ENCODE results near the gene DNAH8.
A peak's percentile ranks its signal among the peaks of the same experiment; 100 is the strongest.
"Not testable (repeated sequence)": the region's sequence is repeated elsewhere in the genome, so short reads cannot be mapped to it uniquely, and the experiment has no call there.

Gene DNAH8

DNA sequence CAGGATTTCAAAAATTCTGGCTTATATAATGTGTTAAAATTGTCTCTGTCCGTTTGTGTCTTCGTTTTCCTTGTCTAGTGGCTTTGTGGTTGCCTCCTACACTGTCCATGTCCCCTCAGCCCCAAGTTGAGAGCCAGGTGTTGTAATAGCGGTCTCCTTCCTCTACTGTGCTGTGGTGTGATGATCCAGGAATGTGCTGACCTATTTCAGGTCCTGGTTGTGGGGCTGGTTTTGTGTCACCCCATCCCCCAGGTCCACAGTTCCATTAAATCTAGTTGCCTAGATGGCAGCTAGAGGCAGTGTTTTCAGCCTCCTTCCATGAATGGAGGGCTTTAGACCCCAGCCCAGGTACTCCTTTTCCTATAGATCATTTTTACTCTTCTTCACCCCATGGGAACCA, 128.7 kb downstream of the DNAH8 start:
- DNase-seq (ENCODE audit: low read depth), result no peak

DNA sequence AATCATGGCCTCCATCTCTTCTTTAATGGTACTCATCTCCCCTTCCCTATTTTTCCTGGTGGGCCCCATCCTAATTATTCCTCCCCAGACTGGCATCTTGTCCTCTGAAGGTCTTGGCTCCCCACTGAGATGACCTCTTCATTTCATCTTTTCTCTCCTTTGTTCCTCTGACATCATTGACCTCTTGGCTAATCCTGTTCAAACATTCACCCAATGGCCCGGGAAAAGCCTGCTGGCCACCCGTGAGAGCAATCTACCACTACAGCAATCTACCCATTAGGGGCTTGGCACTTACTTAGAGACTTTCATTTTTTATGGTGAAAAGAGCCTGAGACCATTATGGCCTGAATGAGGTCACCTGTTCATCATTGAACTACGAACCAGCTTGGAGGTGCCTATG, 130.8 kb downstream of the DNAH8 start:
- DNase-seq (ENCODE audit: low read depth), result no peak

DNA sequence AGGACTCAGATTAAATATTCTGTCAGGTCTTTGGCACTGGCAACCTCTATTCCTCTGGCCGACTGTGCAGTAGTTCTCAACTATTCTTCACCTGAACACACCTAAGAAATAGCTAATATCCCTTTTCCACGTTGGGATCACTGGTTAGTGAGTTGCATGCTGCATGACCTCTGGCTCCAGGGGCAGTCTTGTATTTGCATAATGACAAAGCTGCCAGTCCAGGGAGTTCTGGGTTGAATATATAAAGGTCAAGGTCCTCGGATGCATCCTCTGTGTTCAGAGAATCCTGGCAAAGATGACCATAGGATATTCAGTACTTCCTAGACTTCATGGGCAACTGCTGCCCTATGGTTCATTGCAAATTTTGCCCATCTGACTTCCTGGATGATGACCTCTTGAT, 131.2 kb downstream of the DNAH8 start:
- no peak for DNase-seq (ENCODE audit: low read depth)

DNA sequence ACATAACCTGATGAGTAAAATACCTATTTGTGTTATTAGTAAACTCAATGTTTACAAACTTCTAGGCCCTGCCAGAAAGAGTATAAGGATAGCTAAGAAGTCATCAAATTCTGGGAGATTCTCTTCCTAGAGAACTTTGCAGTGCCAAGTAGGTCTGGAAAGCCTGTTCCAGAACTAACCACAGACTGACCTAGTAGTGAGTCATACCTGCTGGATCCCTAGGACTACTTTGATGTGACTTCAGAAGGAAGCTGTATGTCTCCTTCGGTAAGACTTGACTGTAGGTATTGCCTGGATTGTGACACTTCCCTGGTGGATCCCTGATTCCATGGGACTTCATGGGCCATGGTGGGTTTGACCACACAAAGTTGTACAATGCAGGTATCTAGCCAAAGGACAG, 131.7 kb downstream of the DNAH8 start:
- no peak for DNase-seq (ENCODE audit: low read depth)

DNA sequence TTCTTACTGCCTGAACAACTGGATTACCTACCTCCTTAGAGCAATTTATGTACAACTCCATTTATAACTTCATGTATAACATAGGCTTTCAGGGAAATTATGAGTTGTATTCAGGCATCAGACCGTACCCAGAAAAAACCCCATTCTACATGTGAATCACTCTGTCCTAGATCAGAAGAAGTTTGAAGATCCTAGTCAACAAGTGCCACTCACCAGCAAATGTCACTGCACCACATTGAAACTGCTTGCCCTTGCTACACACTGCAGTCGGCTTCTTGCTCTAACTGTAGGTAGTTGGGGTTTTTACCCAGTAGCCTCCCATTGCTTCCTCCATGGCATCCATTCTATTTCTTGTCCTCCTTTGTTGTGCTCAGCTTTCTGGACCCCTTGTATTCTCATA, 132.4 kb downstream of the DNAH8 start:
- no peak for DNase-seq (ENCODE audit: low read depth)

DNA sequence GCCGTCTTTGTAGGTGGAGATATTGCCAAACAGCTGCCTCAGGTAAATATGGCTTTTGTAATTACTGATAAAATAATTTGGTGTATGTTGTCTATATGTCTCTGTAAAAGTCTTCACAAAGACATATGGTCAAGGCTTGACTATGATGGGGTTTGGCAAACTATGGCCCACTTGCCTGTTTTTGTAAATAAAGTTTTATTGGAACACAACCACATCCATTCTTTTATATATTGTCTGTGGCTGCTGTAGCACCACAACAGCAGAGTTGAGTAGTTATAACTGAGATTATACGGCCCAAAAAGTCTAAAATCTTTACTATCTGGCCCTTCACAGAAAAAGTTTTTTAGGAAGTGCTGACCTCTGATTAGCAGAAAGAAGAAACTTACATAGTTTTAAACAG, 133.6 kb downstream of the DNAH8 start:
- no peak for DNase-seq (ENCODE audit: low read depth)

DNA sequence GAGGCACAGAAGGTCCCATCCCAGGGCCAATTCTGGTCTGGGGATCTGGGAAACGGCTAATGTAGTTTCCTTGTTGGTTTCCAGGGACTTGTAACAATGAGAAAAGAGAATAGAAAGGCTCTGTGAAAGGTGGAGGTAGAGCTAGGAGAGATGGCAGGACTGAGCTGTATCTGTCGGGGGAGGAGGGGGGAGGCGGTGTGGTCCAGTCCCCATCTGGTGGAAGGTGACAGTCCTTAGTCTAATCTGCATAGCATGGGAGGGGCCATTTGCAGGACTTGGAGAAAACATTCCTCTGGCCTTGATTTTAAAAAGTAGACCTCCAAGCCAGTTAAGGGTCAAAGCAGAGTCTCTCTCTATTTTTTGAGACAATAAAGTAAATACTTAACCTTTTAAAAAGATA, 137.1 kb downstream of the DNAH8 start:
- DNase-seq (ENCODE audit: low read depth), result no peak

DNA sequence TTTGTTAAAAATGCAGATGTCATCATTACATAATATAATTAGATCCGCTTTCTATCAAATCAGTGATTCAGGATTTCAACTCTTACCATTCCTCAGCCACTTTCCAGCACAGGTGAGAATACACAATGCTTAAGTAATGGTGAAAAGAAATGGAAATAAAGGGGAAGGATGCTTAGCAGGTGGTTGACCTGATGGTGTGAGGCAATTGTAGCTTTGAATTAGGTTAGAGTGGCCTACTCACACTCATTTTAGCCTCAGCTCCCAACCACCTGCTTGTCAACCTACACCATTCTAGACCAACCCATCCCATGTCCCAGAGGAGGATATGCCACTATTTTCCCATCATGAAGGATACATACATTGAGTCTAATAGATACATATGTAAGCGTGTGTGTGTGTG, 138.1 kb downstream of the DNAH8 start:
- no peak for DNase-seq (ENCODE audit: low read depth)

DNA sequence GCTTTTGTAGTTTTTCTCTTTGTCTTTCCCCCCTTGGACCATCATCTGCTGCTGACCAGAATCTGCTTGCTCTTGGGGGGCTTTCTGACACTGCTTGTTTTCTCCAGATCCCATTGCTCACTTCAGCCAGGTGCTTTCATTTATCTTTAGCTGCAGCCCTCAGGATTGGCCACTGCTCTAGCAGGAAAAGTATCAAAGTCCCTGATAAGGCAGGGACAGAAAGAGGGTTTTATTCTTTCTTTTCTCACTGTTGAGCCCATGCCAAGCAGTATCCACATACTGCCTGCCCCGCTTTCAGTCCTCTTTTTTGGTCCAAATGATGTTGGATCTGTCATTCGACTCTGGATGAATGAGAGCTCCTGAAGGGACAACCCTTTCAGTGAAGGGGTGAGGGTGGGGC, 141.4 kb downstream of the DNAH8 start:
- DNase-seq (ENCODE audit: low read depth), result no peak

DNA sequence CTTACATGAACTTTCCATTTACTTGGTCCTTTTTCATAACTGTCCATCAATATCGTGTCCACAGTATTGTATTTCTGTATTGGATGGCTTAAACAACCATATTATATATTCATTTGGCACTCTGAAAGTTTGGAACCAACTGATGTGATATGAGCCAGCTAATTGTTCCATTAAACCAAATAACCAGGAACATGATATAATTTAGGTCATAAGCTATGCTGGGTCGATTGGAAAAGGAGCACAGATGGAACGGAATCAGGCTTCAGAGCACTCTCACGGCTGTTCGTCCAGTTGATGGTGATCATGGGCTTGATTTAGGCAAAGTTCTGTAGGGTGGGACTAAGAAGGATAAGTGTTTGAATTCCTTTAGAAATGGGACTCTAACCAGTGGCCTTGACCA, 142.7 kb downstream of the DNAH8 start:
- DNase-seq (ENCODE audit: low read depth), result no peak

DNA sequence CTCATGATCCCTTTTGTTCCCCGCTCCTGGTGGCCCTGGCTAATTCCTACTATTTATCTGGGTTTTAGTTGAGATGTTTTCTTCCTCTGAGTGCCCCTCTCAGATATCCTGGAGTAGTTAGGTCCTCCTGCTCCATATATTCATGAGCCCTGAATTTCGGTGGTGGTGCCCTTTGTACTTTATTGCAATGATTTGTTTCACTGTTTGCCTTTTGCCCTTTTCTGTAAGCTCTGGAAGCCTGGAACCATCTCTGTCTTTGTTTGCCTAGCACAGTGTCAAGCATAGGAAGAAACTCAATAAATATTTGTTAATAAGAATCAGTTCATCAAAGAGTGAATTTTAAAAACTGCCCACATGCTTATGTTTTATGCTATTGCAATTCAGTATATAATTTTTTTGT, 144.9 kb downstream of the DNAH8 start:
- no peak for DNase-seq (ENCODE audit: low read depth)

DNA sequence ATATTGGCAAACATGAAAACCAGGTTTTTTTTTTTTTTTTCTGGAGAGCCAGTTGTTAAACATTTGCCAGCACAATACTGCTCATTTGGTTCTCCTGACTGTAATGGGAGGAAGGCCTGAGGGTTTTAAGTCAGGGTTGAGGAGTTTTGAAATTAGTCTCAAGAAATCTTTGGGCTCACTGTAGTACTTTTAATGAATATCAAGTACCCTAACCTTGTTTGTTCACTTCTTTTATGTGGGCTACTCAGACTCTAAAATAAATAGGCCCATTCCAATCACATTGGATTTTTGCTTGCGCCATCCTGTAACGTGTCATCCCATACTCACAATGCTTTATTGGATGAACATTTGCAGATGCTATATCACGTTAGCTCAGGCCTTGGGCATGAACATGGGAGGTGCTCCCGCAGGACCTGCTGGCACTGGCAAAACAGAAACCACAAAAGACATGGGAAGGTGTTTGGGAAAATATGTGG, 146.9 kb downstream of the DNAH8 start:
- no peak for DNase-seq (ENCODE audit: low read depth)

DNA sequence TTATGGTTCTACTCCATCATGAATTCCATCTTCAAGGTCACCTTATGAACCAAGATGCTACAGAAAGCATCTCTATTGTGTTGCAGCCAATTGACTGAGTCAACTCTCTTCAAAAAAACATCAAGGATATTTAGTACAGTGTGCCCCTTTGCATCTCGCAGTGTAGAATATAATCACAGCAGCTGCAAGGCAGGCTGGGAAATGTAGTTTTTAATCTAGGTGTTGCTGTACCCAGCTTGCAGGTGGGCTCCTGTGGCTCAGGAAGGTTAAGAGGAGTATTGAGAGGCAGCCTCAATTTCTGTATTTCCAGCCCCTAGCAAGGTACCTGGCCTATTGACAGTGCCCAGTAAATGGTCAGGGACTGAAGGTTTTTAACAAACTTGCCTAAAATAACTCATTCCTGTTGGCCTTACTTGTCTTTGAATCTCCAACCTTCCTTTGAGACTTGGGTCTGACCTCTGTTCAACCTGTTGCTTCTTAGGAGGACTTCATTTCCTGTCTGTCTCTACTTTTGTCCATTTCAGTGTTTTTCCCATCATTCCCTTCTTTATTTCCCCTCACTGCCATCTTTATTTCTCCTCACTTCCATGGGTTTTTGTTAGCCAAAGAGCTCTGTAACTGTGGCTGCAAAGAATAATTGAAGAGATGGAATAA, 150.5 kb downstream of the DNAH8 start:
- no peak for DNase-seq (ENCODE audit: low read depth)

DNA sequence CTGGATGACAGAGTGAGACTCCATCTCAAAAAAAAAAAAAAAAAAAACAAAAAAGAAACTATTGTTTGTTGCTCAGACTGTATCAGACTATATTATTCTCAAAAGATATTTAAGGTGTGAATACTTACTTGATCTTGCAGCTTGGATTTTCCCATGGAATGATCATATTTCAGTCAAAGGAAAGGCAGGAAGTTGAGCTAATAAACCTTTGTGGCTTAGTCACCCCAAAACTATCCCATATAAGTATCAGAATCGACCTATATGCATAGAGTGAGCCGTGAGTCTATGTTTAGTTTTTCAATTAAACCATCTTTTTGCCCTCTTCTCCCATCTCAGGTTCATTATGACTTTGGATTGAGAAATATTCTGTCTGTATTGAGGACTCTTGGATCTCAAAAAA, 152.6 kb downstream of the DNAH8 start:
- no peak for DNase-seq (ENCODE audit: low read depth)

DNA sequence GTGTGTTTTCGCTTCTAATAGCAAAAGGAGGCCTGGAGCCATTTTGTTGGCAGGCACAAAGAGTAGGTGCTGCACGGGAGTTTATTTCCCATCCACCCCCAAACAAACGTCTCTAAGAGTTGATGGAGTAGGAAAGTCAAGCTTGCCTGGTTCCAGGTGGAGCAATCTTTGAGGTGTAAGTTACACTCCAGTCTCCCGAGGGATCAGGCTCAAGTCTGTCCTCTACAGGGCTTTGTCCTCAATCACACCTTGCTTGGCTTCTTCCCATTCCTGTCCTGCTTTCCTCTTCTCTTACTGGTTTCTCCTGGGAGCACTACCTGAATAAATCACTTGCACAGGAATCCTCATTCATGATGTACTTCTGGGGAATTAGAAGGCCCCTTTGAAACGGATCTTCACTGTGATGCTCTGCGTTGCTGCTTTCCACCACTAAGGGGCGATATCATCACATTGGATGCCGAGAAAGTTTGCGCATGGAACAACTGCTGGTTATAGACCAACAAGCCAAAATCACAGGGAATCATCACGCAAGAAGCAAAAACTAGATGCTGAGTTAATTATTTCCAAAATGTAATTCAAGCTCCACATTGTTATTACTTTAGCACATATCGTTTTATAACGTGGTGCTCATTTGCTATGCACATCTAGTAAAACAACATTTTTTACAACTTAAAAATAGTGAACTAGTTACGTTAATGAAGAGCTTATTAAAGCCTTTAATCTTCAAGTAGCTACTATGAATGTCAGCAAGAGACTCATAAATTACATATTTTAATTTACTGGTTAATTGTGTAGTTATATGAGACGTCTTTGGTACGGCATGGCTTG, 156.8 kb downstream of the DNAH8 start:
- peak; percentile 21 for DNase-seq (ENCODE audit: low read depth)

DNA sequence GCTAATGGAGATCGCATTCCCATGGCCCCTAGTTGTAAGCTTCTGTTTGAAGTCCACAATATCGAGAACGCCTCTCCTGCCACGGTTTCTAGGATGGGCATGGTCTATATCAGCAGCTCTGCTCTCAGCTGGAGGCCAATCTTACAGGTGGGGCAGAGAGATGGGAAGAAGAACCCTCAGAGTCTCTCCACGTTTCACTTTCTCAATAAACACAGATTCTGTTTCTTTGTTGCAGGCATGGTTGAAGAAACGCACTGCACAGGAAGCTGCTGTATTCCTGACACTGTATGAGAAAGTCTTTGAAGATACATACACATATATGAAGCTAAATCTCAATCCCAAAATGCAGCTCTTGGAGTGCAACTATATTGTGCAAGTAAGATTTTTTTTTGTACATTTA, 157.9 kb downstream of the DNAH8 start:
- no peak for DNase-seq (ENCODE audit: low read depth)

DNA sequence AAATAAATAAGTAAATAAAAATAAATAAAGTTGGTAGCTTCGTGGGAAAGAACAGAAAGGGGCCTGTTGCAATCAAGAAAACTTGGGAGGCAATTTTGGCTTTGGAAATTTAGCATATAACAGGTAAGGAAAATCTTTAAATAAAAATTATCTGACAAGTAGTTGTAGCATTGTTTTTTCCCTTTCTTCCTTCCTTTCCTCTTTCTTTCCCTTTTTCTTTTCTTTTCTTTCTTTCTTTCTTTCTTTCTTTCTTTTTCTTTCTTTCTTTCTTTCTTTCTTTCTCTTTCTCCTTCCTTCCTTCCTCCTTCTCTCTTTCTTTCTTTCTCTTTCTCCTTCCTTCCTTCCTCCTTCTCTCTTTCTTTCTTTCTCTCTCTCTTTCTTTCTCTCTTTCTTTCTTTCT, 158.7 kb downstream of the DNAH8 start:
- not testable (repeated sequence) for DNase-seq (ENCODE audit: low read depth)

DNA sequence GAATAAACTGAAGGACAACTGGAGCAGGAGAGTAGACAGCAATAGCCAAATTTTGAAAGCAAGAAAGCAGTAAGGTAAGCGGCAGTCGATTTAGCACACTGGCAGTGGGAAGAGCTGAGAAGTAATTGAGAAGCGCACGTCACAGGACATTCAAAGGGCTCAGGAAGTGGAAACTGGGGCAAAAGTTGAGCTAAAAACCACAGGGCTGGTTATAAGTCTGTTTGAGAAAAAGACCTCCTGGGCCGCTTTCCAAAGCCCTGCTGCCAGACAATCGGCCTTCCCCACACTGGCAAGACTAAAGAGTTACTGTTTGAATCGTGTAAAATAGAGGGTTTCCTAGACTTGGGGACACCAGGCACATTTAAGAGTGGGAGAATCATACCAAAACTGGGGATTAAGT, 161.4 kb downstream of the DNAH8 start:
- DNase-seq (ENCODE audit: low read depth), result no peak

DNA sequence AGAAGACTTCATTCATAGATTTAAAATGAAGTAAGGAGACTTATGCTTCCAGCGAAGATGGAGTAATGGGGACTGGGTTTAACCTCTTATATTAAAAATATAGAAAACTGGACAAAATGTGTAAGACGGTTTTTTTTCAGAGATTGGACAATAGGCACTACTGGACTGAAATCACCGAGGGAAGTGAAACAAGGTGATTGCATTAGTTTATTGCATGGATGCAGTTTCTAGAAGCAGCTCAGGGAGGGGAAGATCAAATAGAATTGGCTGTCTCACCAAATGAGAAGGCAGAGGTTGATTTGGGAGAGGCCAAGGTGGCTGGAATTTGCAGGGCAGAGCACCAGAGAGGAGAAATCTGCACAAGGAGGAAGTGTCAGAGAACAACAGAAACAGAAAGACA, 162.6 kb downstream of the DNAH8 start:
- DNase-seq (ENCODE audit: low read depth), result no peak

DNA sequence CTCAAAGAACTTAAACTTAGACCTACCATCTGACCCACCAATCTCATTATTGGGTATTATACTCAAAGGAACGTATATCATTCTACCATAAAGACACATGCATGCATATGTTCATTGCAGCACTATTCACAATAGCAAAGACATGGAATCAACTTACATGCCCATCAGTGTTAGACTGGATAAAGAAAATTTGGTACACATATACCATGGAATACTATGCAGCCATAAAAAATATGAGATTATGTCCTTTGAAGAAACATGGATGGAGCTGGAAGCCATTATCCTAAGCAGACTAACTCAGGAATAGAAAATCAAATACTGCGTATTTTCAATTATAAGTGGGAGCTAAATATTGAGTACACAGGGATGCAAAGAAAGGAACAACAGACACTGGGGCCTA, 167.0 kb downstream of the DNAH8 start:
- no peak for DNase-seq (ENCODE audit: low read depth)

DNA sequence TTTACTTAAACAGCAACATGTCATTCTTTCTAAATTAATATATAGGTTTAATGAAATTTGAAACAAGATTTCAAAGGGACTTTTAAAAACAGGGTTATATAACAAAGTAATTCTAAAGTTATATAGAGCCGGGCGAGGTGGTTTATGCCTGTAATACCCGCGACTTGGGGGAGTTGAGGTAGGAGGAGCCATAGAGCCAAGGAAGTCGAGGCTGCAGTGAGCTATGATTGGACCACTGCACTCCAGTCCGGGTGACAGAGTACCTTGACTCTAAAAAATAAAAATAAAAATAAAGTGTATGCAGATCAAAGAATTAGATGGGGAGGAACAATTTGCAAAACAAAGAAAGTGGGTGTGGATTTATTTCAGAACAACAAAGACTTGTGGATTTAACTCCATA, 182.4 kb downstream of the DNAH8 start:
- DNase-seq (ENCODE audit: low read depth), result no peak

DNA sequence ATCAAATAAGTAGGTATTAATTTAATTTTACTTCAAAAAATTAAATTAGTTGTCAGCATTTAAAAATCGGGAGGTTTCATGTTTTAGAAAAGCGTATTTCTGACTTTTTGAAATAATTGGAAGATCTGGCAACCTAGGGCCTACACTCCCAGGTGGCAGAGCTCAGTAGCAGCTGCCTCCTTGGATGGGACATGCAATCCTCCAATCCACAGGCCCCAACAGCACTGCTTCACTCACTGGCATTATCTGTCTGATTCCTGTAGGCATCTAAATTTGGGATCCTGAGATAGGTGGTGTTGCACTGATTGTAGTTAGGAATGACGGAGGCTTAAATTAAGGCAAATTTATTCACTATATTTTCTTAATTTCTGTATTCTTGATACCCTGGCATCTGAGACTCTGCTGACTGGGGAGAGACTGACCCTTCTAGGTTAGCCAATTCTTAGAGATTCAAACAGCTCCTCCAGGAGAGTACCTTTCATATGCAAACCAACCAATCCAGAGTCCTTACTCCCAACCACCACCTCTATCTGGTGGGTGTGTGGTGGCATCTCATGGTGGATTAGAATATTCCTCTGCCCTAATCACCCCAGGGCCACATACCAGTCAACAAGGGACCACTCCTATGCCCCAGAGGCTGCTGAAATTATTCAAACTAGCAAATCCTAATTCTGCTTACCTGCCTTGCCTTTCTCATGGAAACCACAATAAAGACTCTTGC, 186.9 kb downstream of the DNAH8 start:
- no peak for DNase-seq (ENCODE audit: low read depth)

DNA sequence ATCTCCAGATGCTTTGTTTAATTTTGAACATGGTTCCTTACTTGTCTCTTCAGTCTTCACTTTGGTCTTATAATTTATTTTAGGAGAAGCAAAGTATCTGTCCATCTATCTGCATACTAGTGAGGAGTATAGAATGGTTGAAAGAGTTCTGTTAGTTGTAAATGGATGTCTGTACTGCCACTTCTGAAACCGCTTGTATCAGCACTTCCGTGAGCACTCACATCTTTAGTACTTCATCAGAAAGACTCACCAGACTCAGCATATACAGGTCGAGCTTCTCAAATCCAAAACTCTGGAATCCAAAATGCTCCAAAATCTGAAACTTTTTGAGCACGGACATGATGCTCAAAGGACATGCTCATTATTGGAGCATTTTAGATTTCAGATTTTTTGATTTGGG, 191.5 kb downstream of the DNAH8 start:
- no peak for DNase-seq (ENCODE audit: low read depth)
